Stimulated activated naive CD8-positive, alpha-beta T cell treated with anti-CD3 and anti-CD28 coated beads, Interleukin-15, Interleukin-2, amounts not matched to agents 100 ng/mL and 50 ng/mL, for 24 hours (primary cell): ENCODE measurements around the gene DDT.
"Not testable (repeated sequence)": the region's sequence is repeated elsewhere in the genome, so short reads cannot be mapped to it uniquely, and the experiment has no call there.

Source experiments
- H3K27ac Mint-ChIP-seq: one replicate; pipeline ENCODE4 v1.8.0; 2021; ENCODE audit warnings: mild to moderate bottlenecking, mixed read lengths
- H3K27me3 Mint-ChIP-seq: one replicate; pipeline ENCODE4 v1.8.0; 2021; ENCODE audit warnings: mixed read lengths
- H3K36me3 Mint-ChIP-seq: one replicate; pipeline ENCODE4 v1.8.0; 2021; ENCODE audit warnings: low read depth, mixed read lengths
- H3K4me1 Mint-ChIP-seq: one replicate; pipeline ENCODE4 v1.8.0; 2021; ENCODE audit warnings: low read depth, mixed read lengths
- H3K4me3 Mint-ChIP-seq: one replicate; pipeline ENCODE4 v1.8.0; 2021; ENCODE audit warnings: mild to moderate bottlenecking, mixed read lengths
- H3K9me3 Mint-ChIP-seq: one replicate; pipeline ENCODE4 v1.8.0; 2021; ENCODE audit warnings: mixed read lengths

Gene DDT

DNA sequence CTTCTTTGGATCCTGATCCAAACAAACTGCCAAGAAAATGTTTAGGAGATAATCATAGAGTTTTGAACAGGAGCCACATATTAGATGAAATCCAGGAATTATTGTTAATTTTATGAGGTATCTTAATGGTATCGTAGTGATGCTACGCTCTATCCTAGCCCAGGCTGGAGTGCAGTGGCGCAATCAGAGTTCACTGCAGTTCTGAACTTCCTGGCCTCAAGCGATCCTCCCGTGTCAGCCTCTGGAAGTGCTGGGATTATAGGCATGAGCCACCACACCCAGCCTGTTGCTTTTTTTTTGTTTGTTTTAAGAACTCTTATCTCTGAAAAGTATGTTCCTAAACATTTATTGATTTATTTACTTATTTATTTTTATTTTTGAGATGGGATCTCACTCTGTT is 28.6 kb upstream of the DDT start:
- Mint-ChIP-seq H3K4me1 (no peaks in the 10 kb centered on the region), H3K27ac (no peak overlapping the region), H3K4me3 (no peak overlapping the region), H3K9me3 (no peaks in the 10 kb centered on the region), H3K27me3 (no peaks in the 10 kb centered on the region), H3K36me3 (no peaks in the 10 kb centered on the region)

DNA sequence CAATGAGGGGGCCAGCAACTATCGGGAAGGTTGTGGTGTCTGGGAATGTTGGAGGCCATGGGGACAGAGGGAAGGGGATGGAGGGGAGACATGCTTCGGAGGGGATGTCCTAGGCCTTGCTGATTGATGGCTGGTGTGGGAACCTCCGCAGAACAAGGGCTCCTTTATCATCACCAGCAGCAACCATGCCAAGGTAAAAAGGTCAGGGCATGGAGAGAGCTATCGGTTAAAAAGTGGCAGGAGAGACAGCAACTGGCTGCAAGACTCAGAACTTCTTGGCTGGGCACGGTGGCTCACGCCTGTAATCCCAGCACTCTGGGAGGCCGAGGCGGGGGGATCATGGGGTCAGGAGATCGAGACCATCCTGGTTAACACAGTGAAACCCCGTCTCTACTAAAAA is 28.0 kb upstream of the DDT start:
- H3K9me3 Mint-ChIP-seq = no peaks in the 10 kb centered on the region
- H3K27ac Mint-ChIP-seq = no peak overlapping the region
- no peaks in the 10 kb centered on the region for H3K4me1 Mint-ChIP-seq
- H3K4me3 Mint-ChIP-seq = no peak overlapping the region
- no peaks in the 10 kb centered on the region for H3K36me3 Mint-ChIP-seq
- H3K27me3 Mint-ChIP-seq = no peaks in the 10 kb centered on the region

GRCh38 chr22:24001314-24001713 is 27.1 kb upstream of the DDT start:
- H3K9me3 Mint-ChIP-seq = no peaks in the 10 kb centered on the region
- no peaks in the 10 kb centered on the region for H3K36me3 Mint-ChIP-seq
- no peak overlapping the region for H3K4me3 Mint-ChIP-seq
- no peaks in the 10 kb centered on the region for H3K27me3 Mint-ChIP-seq
- no peak overlapping the region for H3K27ac Mint-ChIP-seq
- H3K4me1 Mint-ChIP-seq = no peaks in the 10 kb centered on the region

DNA sequence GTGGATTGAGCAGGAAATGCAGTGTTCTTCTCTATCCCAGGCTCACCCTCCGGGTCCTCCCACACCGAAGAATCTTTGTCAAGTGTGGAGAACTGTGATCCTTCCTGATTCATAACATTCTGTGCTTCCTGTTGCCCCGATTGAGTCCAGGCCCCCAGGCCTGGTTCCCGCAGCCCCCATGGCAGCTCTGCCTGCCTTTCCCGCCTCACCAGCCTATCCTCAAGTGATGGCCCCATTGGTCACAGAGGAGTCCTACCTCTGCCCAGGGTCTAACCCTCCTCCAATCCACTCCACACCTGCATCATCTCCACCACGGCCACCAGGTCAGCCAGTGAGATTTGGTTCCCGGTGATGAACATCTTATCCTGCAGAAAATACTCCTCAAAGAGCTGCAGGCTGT is 25.5 kb upstream of the DDT start:
- not testable (repeated sequence) for H3K27ac Mint-ChIP-seq, H3K9me3 Mint-ChIP-seq, H3K27me3 Mint-ChIP-seq, H3K36me3 Mint-ChIP-seq, H3K4me3 Mint-ChIP-seq, H3K4me1 Mint-ChIP-seq

GRCh38 chr22:23997092-23997491 is 22.9 kb upstream of the DDT start:
- no peak overlapping the region for H3K27ac Mint-ChIP-seq
- no peaks in the 10 kb centered on the region for H3K27me3 Mint-ChIP-seq
- no peaks in the 10 kb centered on the region for H3K4me1 Mint-ChIP-seq
- H3K36me3 Mint-ChIP-seq = no peaks in the 10 kb centered on the region
- H3K9me3 Mint-ChIP-seq = no peaks in the 10 kb centered on the region
- H3K4me3 Mint-ChIP-seq = no peak overlapping the region

DNA sequence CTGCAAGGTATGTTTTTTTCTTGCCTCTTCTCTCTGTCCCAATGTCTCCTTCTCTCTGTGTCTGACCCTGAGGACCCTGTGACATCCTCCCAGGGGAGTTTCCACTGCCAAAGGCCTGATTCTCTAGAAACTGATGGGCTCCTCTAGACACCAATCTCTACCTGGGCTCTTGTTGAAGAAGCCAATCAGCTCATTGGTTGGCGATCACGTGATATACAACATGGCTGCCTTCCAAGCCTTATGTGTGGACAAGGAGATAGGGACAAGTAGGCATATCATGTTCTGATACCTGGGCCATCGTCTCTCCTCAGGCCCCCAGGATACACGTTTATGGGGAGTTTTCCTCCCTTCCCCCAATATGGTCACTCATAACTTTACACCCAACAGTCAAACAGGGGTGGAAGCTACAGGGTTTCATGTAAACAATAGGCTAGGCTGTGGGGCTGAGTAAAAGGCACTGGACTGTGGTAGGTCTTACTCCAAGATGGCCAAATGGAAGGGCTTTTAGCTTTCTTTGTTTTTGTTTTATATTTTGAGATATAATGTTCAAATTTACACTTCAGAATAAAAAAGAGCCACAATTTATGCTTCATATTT is 19.4 kb upstream of the DDT start:
- H3K27me3 Mint-ChIP-seq, H3K27ac Mint-ChIP-seq: not testable (repeated sequence)

DNA sequence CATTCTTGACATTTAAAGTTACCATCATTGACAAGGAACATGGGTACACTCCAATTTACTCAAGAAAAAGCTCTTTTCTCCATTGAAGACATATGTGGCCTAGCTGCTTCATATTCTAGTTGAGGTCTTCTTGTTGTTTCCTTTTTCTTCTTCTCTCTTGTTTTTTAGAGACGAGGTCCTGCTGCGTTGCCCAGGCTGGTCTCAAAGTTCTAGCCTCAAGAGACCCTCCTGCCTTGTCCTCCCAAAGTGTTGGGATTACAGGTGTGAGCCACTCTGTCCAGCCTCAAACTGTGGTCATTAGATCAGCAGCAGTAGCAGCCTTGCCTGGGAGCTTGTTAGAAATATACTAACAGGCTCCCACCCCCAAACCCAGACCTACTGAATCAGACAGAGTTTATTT is 18.8 kb upstream of the DDT start:
- H3K27me3 Mint-ChIP-seq, H3K36me3 Mint-ChIP-seq, H3K4me1 Mint-ChIP-seq, H3K27ac Mint-ChIP-seq, H3K9me3 Mint-ChIP-seq, H3K4me3 Mint-ChIP-seq: not testable (repeated sequence)

More for the DNA sequence above, 19.4 kb upstream of the DDT start:
- H3K4me3 Mint-ChIP-seq, H3K36me3 Mint-ChIP-seq, H3K9me3 Mint-ChIP-seq, H3K4me1 Mint-ChIP-seq: not testable (repeated sequence)

GRCh38 chr22:23989583-23990244 is 15.5 kb upstream of the DDT start:
- not testable (repeated sequence) for H3K4me1 Mint-ChIP-seq, H3K27ac Mint-ChIP-seq, H3K9me3 Mint-ChIP-seq, H3K36me3 Mint-ChIP-seq, H3K4me3 Mint-ChIP-seq, H3K27me3 Mint-ChIP-seq

DNA sequence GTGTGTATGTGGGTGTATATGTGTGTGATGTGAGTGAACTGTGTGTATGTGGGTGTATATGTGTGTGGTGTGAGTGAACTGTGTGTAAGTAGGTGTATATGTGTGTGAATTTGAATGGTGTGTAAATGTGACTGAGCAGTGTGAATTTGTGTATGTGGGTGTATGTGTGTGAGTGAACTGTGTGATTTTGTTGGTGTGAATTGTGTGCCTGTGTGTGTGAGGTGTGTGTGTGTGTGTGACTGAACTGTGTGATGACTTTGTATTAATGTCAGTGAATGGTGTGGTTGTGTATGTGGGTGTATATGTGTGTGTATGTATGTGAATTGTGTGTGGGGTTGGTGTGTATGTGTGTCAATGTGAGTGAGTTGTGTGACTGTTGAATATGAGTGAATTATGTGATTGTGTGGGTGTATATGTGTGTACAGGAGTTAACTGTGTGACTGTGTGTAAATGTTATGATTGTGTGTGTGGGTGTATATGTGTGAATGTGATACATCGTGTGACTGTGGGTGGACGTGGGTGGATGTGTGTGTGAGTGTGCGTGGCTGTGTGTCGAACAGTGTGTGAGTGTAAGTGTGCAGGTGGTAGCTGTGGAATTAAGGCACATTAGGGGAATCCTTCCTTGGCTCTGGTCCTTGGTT is 12.4 kb upstream of the DDT start:
- not testable (repeated sequence) for H3K4me1 Mint-ChIP-seq

DNA sequence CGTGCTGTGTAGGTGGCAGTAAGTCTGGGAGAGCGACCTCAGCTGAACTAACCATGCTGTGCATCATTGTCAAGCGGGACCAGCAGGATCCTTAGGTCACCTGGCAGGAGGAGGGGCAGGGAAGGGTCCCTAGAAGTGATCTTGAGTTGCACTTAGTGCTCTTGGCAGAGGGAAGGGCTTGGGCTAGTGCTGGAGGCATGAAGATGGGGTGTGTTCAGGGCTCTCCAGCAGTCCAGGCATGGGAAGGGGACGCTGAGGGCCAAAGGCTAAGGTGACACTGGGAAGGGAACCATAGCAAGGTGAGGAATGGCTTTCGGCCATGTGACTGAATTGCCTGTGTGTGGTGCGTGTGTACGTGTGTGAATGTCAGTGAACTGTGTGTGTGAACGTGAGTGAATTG is 11.8 kb upstream of the DDT start:
- not testable (repeated sequence) for H3K27ac Mint-ChIP-seq, H3K4me1 Mint-ChIP-seq, H3K4me3 Mint-ChIP-seq, H3K36me3 Mint-ChIP-seq, H3K27me3 Mint-ChIP-seq, H3K9me3 Mint-ChIP-seq

More for the DNA sequence above, 12.4 kb upstream of the DDT start:
- peak overlapping the region; percentile 2 for H3K27ac Mint-ChIP-seq
- not testable (repeated sequence) for H3K9me3 Mint-ChIP-seq, H3K27me3 Mint-ChIP-seq, H3K4me3 Mint-ChIP-seq, H3K36me3 Mint-ChIP-seq

DNA sequence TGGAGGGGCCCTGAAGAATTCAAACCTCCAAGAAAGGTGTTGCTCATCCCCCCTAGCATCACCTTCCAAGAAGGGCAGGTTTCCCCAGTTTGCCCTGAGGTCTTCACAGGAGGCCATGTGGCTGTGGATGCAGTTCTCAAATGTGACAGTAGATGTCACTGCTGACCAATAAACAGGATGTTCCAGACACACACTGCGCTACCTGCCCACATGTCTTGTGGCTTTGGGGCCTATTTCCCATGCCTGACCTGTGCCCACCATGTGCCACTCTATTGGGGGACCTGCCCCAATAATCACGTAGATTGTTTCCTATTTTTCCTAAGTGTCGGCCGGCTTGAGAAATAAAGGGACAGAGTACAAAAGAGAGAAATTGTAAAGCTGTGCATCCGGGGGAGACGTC is 10.2 kb upstream of the DDT start:
- H3K27ac Mint-ChIP-seq = peak overlapping the region; percentile 79
- no peak overlapping the region for H3K4me3 Mint-ChIP-seq
- peaks cover 6% of the 10 kb centered on the region for H3K4me1 Mint-ChIP-seq
- H3K27me3 Mint-ChIP-seq = no peaks in the 10 kb centered on the region
- H3K9me3 Mint-ChIP-seq = no peaks in the 10 kb centered on the region
- H3K36me3 Mint-ChIP-seq = peaks cover 3% of the 10 kb centered on the region

DNA sequence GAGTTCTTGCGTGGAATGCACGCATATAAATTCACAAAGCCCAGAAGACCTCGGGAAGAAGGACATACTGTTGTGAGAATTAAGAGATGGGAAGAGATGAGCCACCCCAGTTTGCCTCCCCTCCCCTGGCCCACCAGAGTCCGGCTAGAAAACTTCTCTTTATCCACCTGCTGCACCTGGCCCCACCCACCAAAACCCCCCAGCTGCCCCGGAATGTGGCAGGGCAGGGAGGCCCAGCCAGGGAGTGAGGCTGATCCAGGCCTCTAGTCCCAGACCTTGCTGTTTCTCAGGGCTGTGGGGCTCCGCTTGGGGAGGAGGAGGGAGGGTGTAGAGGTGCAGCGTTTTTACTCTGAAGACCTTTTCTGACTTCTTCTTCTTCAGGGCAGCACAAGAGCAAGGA is 6.3 kb upstream of the DDT start:
- not testable (repeated sequence) for H3K4me1 Mint-ChIP-seq, H3K27ac Mint-ChIP-seq, H3K27me3 Mint-ChIP-seq, H3K9me3 Mint-ChIP-seq, H3K36me3 Mint-ChIP-seq, H3K4me3 Mint-ChIP-seq

DNA sequence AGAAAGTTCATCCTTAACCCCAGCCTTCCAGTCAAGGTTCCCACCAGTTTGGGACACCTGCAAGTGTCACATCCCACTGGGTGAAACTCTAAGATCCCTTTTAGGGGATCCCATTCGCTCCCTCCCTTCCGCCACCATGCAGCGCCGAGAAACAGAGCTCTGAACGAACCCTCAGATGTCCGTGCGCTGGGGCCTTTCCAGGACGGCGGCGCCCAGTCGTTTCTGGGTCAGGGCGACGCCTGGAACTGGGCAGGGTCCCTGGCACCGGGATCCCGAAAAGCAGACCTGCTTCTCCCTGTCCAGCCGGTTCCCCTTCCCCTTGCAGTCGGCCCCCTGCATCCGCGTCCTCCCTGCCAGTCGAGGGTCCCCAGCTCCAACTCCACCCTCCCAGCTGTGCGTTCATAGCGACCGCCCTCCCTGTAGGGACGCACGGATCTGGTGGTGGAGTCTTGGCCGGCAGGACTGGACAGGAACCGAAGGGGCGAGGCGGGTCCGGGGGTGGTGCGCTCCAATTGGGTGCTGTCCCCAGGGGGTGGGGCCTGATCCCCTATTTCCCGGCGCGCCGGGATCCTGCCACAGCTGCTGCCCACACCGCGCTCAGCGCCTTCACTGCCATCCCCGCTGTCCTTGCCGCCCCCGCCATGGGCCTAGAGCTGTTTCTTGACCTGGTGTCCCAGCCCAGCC is 5.5 kb upstream of the DDT start, which contains the start of gene GSTT2:
GSTT2 (plus strand) TSS at position 578 of the 684 bp plus-strand sequence.
- not testable (repeated sequence) for H3K27me3 Mint-ChIP-seq, H3K4me3 Mint-ChIP-seq, H3K4me1 Mint-ChIP-seq, H3K9me3 Mint-ChIP-seq, H3K36me3 Mint-ChIP-seq, H3K27ac Mint-ChIP-seq

DNA sequence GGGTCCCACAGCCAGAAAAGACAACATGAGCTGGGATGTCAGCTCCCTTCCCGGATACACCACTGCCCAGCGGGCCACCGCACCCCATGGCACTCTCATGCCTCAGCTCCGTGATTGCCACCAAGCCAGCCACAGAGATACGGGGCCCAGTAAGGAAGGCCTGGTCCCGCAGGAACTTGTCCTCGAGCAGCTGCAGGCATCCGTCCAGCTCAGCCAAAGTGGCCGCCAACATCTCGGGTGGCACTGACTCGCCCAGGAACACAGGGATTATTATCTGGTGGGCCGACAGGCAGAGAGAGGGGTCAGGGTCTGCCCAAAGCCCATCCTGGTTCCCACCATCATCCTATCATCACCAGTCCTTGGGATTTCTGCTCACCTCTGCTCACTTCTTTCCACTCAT is 3.1 kb upstream of the DDT start:
- H3K4me1 Mint-ChIP-seq, H3K9me3 Mint-ChIP-seq, H3K27ac Mint-ChIP-seq, H3K4me3 Mint-ChIP-seq, H3K36me3 Mint-ChIP-seq, H3K27me3 Mint-ChIP-seq: not testable (repeated sequence)

DNA sequence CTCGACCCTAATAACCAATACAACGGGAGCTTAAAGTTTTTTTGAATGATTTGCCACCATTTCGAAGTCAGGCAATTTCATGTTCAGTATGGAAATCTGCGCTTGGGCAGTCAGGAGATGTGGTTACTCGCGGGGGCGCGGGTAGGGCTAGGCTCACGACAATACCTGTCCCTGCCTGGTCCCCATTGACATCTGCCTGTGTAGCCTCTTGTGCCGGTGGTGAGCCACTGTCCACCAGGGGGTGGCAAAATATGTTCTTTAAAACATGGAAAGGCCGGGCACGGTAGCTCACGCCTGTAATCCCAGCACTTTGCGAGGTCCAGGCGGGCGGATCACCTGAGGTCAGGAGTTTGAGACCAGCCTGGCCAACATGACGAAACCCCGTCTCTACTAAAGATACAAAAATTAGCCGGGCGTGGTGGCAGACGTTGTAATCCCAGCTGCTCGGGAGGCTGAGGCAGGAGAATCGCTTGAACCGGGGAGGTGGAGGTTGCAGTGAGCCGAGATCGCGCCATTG is 653 bp upstream of the DDT start:
- not testable (repeated sequence) for H3K9me3 Mint-ChIP-seq, H3K27ac Mint-ChIP-seq, H3K4me3 Mint-ChIP-seq, H3K27me3 Mint-ChIP-seq
- peaks cover 18% of the 10 kb centered on the region for H3K4me1 Mint-ChIP-seq
- H3K36me3 Mint-ChIP-seq = peaks cover 19% of the 10 kb centered on the region
